ENCODE measurements around the gene PRAMEF5.
"Not testable (repeated sequence)": the region's sequence is repeated elsewhere in the genome, so short reads cannot be mapped to it uniquely, and the experiment has no call there.

DNA sequence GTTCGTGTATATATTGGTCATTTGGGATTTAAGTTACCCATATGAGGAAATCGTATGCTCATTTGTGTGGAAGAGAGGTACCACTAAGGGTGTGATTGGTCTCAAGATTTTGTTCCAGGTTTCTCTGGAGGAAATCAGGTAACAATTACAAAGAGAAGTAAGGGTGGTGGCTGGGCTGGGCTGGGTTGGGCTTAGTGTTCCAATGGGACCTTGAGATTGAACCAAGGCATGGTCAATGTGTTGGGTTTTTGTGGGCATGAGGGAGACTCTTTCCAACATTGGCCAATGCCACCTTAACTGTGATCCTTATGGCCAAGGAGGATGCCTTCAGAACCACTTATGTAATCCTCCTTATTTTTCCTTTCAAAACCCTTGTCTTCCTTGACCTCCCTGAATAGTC, 23.4 kb upstream of the PRAMEF5 start:
- TF ChIP-seq, protein P1, sequence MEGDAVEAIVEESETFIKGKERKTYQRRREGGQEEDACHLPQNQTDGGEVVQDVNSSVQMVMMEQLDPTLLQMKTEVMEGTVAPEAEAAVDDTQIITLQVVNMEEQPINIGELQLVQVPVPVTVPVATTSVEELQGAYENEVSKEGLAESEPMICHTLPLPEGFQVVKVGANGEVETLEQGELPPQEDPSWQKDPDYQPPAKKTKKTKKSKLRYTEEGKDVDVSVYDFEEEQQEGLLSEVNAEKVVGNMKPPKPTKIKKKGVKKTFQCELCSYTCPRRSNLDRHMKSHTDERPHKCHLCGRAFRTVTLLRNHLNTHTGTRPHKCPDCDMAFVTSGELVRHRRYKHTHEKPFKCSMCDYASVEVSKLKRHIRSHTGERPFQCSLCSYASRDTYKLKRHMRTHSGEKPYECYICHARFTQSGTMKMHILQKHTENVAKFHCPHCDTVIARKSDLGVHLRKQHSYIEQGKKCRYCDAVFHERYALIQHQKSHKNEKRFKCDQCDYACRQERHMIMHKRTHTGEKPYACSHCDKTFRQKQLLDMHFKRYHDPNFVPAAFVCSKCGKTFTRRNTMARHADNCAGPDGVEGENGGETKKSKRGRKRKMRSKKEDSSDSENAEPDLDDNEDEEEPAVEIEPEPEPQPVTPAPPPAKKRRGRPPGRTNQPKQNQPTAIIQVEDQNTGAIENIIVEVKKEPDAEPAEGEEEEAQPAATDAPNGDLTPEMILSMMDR (IDR thresholded peaks at IDR 0.05 in 8 of 11, conservative IDR thresholded peaks at IDR 0.05 in 3 of 11): not testable (repeated sequence)
- not testable (repeated sequence) for TF ChIP-seq POLR2A, POLR2AphosphoS5 (IDR thresholded peaks at IDR 0.05)
